Measurements from ENCODE around the gene GNGT1.
"Not testable (repeated sequence)": the region's sequence is repeated elsewhere in the genome, so short reads cannot be mapped to it uniquely, and the experiment has no call there.

The GNGT1 gene

DNA sequence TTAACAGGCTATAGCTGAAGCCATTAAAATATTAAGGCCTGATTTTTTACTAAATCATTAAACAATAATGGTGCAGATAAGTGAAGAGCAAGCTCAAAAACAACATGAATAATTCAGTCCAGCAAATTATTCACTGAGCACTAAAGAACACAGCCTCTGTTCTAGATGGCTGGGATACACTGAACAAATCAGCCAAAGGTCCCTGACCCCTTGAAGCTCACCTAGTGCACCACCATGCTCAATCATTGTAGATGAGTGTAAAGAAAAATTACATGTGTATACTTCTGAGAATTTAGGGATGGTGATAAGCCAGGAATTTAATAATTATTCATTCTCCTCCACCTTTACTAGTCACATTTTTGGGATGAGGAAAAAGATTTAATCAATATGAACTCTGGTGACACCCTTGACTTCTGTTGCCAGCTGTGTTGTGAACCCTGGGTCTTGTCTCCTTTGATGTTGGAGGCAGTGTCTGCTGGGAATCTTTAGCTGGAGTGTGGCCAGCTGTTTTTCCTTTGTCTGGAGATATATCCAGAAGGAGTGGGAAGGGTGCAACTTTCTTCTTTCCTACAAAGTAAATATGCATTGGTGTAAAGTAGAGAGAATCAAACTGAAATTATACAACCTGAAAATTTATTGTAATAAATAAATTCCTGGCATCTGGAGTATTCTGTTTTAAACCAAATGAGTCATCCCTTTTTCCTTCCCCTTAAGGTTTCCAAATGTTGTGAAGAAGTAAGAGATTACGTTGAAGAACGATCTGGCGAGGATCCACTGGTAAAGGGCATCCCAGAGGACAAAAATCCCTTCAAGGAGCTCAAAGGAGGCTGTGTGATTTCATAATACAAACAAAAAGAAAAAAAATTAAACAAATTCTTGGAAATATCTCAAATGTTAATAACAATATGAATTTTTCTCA, 4.0 kb downstream of the GNGT1 start:
- DNase-seq, result no peak

DNA sequence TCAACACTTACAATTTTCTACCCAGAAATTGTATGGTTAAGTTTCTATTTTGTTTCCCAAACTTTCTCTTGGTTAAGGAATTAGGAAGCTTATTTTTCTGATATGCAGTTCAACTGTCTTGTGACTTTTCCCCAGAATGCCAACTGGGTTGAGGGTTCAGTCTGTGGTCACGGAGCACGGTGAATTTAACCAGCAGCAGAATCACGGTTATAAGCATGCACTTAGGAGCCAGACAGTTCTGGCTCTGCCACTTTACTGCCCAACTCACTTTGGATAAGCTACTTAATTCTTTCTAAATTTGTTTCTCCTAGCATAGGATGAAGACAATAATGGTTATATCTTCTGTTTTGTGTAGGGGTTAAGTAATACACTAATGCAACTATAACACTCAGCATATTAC, 4.9 kb downstream of the GNGT1 start:
- not testable (repeated sequence) for DNase-seq

DNA sequence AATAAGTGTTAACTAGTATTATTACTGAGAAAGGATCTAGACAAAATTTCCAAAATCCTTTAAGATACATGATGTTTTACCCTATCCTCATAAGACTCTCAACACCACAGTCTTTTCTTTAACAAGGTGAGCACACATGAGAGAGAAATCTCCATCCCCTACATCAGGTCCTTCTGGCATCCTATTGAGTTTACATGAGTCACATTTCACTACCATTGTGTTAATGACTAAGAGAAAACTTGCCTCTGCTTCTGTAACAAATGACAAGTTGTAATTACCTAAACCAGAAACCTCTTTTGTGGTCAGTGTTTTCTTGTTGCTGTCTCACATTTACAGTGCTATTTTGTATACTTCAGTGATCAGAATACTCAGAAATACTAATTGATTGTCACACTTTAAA, 5.3 kb downstream of the GNGT1 start:
- not testable (repeated sequence) for DNase-seq

DNA sequence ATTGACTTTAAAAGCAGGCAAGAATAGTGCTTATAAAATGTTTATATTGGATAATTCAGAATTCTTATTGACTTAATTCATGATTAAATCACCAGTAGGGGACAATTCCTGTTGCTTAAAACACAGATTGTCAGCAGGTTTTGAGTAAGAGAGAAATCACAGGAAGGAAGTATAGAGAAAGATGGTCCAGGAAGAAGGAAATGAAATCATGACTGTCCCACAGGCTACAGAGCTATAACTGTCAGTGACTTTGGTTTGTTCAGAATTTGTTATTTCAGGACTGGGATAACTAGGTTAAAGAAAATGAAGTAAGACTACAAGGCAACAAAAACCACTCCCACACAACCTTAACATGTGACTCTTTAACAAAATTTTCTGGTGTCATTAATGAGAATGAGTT, 6.8 kb downstream of the GNGT1 start:
- no peak for DNase-seq

DNA sequence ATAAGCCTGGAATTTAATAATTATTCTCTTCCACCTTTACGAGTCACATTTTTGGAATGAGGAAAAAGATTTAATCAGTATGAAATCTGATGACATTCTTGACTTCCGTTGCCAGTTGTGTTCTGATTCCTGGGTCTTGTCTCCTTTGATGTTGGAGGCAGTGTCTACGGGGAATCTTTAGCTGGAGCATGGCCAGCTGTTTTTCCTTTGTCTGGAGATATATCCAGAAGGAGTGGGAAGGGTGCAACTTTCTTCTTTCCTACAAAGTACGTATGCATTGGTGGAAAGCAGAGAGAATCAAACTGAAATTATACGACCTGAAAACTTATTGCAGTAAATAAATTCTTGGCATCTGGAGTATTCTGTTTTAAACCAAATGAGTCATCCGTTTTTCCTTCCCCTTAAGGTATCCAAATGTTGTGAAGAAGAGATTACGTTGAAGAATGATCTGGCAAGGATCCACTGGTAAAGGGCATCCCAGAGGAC, 8.3 kb downstream of the GNGT1 start:
- no peak for DNase-seq

DNA sequence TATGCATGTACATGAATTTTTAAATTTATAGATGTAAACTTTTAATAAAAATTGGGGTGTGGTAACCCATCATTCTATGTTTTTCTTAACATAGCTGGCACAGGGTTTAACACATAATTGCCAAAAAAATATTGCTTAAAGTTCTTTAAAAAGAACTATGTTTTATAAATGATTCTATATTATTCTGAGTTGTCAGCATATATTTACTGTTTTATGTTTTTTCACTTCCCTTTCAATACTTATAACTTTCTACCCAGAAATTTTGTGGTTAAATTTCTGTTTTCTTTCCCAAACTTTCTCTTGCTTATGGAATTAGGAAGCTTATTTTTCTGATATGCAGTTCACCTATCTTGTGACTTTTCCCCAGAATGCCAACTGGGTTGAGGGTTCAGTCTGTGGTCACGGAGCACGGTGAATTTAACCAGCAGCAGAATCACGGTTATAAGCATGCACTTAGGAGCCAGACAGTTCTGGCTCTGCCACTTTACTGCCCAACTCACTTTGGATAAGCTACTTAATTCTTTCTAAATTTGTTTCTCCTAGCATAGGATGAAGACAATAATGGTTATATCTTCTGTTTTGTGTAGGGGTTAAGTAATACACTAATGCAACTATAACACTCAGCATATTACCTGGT, 9.0 kb downstream of the GNGT1 start:
- DNase-seq, result not testable (repeated sequence)

DNA sequence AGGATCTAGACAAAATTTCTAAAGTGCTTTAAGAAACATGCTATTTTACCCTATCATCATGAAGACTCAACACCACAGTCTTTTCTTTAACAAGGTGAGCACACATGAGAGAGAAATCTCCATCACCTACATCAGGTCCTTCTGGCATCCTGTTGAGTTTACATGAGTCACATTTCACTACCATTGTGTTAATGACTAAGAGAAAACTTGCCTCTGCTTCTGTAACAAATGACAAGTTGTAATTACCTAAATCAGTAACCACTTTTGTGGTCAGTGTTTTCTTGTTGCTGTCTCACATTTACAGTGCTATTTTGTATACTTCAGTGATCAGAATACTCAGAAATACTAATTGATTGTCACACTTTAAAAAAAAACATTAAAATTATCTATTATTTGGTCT, 9.5 kb downstream of the GNGT1 start:
- not testable (repeated sequence) for DNase-seq

DNA sequence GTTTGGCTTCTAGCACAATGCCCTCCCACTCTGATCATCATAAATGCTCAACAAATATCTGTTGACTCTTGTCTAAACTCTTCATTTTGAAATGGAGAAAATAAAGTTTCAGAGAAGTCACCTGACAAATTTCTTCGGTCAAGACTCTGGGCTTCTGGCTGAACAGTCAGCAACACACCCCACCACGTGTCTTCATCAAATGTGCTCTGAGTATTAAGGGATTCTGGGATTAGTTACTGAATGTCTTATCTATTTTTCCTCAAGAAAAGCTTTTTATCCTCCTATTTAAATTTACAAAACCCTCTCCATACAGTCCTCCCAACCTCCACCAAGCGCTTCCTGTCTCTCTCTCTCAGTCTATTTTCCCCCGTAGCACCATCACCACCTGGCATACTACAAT, 9.9 kb downstream of the GNGT1 start:
- not testable (repeated sequence) for DNase-seq

DNA sequence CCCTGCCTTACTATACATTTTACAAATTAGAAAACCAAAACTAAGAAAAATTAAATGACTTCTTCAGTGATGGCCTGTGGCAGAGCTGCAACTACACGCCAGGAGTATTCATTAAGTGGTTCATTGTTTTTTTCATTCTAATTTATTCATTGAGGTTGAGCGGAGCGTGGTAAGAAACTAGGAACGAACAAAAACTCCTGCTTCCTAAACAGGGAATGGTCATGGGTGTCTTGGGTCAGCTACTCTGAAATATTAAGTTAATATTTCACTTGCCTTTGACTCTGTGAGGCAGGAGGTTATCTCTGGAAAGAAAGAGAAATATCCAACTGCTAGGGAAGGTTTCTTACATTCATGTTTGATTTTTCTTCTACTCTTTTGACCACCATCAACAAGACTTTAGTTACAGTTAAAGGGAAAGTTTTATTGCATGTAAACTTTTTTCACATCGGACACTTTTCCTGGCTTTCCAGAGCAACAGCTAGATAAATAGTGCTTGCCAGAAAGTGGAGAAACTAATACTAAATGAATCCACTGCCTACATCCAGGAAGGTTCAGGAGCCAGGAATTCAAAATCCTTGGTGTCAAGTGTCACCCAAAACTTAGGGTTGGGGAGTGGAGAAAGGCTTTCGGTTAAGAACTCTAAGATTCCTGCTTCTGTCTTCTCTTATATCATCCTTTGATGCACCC, 14.3 kb downstream of the GNGT1 start:
- no peak for DNase-seq

DNA sequence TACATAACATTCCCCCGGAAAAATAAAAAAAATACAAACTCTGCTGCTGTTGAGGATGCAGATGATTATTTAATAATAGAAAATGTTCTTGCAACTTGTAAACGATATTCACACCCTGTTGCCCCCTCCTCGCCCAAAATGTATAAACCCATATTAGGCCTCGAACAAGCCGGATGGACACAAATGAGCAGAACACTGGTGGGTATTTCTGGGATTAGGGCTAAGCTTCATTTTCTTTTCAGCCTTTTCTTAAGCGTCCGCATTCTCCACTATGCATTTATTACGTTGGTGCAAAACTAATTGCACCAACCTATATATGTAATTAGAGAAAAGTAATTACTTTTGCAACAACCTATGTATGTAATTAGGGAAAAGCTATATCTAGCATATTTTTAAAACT, 14.8 kb downstream of the GNGT1 start:
- DNase-seq, result no peak

DNA sequence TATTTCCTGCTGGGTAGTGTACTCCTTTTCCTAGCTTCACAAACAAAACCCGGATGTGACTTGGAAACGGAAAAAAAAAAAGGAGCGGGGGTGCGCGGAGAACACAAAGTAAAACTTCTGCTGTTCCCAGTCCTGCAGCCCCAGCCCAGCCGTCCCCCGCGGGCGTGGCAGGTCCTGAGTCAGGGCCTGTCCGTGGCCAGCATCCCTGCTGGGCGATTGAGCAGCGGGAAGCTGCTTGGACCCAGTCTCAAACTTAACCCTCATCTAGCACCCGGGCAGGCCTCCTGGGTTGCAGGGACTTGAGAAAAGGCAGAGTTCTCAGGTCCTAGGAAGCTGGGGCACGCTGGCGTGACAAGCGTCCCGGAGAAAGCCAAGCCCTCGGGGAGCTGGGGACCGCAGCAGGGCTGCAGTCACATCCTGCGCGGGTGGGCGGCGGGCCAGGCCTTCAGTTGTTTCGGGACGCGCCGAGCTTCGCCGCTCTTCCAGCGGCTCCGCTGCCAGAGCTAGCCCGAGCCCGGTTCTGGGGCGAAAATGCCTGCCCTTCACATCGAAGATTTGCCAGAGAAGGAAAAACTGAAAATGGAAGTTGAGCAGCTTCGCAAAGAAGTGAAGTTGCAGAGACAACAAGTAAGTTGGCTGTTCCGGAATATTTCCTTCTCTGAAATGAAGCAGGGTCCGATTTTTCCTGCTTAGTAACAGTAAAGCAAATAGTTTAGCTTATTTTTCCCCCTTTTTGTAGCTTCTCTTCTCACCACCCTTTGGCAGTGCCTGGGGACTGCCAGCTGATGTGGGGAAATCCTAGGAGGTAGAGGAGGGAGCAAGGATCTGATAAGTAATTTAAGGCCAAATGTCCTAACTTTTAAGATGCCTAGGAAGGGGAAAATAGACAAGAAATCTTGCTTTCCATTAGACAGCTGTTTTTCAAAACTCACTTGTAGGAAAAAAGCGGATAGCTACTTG, 15.5 kb downstream of the GNGT1 start, which contains the start of gene GNG11:
GNG11 (plus strand) TSS at position 129 of the 960 bp plus-strand sequence; CDS start at position 532, 403 bp downstream.
- peak; percentile 40 to 54 for DNase-seq

DNA sequence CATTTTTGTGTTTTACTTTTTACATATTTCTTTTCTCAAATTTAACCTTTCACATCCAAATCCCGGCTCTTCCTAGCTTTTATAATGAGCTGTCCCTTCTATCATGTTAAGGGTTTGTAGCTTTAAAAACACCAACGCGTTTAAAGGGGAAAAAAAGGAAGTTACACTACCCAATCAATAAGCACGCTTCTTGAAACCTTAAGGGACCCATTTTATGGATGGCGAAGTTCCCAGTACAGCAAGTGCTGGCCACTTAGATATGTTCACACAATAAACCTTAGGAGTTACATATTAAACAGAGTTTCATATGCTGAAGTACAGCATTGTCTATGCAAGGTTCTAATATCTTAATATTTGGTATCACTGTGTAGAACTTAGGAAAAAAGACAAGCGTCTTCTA, 16.9 kb downstream of the GNGT1 start:
- DNase-seq, result no peak

DNA sequence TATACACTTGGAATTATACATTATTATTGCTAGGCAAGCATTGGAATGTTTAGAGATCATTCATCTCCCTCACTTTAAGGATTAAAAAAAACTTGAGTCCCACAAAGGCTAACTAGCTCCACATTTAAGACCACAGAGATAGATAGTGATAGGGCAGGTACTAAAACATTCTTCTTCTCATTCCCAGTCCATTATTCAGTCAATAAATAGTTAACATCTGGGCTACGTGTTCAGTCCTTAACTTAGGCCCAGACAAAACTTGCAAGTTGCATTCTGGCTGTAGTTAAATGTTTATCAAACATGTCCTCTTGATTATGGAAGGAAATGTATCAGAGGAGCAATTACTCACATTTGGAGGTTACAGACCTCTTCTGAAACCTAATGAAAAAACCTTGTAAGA, 17.6 kb downstream of the GNGT1 start:
- DNase-seq, result no peak

DNA sequence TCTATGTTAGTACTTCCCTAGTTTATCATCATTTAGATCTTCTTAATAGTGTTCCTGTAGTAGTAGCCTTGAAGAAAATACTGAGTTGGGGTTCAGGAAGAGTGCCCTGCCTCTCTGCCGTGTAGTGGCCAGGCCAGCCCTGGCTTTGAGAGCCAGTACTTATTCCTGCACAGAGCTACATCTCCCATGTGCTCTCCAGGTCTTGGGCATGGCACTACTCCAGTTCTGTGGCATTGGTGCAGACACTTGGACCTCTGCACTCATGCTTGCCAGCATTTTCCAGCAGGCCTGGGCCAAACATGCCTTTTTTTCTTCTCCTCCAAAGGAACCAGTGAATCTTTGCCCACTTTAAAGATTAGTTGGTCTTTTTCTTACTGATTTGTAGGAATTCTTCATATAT, 20.4 kb downstream of the GNGT1 start:
- DNase-seq, result no peak

DNA sequence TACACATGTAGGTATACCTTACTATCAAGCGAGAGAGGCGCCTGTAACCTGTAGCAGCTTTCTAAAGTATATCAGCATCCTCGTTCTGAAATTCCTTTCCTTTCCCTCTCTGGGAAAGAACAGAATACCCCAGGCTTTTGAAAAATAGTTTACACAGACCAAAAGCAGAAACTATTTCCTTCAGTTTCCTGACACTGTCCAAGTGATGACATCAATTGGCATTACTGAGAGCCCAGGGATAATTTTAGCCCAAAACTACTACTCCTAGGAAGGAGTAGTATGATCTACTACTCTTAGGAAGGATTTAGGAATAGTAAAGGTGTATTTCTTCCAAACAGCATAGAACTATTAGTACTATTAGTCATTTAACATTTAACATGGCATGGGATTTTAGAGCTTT, 21.2 kb downstream of the GNGT1 start:
- DNase-seq, result no peak

DNA sequence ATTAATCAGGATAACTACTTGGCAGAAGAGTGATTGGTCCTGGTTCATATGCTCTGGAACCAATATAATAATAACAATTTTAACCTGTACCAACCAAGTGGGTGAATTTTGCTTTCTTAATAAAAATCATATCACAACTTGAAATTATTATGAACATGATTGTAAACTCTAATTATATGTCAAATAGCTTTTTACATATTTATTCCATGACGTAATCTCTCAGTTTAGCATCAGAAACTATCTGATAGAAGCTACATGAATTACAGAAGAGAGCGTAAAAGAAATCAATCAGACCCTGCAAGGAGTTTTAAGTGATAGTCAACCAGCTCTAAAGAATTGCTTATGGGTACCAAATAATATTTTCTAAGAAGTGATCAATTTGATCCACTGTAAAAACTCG, 25.3 kb downstream of the GNGT1 start:
- no peak for DNase-seq

DNA sequence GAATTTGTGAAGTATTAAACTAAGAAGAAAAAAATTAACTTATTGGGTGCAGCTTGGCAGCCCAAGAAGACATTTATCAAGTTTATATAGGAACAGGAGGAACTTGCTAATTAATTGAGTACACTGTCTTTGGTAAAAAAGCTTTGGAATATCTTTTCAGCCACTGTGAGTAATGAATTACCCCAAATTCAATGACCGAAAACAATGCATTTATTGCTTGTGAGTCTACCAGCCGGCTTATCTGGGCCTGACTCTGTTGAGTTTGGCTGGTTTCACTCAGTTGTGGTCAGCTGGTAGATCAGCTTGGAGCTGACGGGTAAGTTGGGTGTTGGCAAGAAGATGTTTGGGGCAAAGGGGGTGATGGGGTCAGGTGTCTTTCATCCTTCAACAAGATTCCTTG, 26.8 kb downstream of the GNGT1 start:
- no peak for DNase-seq

DNA sequence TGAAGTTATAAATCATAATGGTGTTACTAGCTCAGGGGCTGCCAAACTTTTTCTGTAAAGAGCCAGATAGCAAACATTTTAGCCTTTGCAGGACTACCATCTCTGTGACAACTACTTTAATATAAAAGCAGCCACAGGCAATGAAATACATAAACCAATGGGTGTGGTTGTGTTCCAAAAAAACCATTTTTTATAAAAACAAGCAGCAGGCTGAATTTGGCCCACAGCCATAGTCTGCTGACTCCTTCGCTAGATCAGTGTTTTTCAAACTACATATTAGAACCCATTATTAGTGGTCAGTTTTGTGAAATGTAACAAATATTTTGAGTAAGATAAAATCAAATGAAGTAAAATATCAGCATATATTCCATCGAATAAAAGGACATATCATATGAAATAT, 28.7 kb downstream of the GNGT1 start:
- no peak for DNase-seq

DNA sequence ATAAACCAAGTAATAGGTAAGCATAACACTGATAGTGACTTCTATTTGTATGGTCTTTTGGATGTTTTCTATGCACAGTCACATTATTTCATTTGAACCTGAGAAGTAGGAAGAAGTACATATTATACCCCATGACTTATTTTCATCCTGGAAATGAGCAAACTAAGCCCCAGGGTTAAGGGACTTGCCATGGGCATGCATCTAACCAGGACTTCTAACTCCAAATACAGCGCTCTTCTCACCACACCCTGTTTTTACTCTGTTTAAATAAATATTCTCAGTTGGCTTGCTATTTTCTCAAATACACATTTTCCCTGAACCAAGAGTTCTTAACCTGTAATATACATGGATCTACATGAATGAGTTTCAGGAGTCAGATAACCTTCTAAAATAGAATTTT, 31.5 kb downstream of the GNGT1 start:
- DNase-seq, result no peak

DNA sequence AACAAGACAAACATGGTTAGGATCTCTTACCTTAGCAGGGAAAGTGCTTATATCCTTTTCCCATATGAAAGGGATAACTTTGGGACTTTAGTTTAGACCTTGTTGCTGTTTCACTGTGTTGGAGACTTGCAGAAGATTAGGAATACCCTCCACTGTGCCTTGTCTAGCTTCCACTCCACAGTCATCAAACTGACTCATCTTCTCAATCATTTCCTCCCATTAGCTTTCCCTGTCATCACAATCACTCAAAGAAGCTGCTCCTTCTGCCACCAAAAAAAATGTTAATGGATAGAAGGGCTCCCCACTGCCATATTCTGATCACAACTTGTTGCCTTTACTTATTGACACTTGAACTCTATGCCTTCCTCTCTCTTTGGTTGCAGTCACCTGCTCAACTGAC, 31.9 kb downstream of the GNGT1 start:
- no peak for DNase-seq

DNA sequence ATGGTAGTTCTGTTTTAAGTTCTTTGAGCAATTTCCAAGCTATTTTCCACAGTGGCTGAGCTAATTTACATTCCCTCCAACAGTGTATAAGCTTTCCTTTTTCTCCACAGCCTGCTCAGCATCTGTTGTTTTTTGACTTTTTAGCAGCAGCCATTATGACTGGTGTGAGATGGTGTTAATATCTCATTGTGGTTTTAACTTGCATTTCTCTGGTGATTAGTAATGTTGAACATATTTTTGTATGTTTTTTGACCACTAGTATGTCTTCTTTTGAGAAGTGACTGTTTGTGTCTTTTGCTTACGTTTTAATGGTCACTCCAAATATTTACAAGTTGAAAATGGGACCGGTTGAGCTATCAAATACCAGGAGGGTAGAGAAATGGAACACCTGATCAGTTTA, 35.6 kb downstream of the GNGT1 start:
- no peak for DNase-seq

DNA sequence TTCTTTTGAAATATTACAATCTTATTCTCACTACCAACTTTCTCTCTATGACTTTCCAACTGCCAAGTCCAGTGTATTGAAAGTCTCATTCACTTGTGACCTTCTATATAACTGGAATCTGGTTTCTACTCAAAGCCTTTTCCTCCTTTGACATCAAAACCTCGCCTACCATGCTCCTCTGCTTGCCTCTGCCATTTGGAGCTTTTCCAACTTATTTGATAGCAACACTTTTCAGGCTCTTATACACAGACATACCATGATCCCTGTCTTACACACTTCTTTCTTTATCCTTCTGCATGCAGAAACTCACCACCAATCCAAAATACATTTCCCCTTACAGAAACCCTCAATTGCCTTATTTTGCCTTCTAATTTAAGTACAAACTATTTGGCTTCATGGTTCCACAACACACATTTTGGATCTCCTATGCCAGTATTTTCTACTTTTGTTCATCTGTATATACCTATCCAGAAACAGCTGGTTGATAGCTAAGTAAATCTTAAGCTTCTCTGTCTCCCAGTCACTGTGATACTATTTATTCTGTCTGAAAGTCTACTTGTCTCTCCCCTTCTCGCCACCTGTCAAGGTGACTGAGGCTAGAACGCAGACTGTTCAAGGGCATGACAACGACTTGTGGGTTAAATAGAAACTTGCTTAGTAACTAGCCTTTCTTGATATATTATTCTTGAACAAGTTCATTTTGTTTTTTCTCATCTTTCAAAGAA, 37.6 kb downstream of the GNGT1 start:
- DNase-seq, result no peak
